Right lung (tissue), 5 donors: ENCODE data around the gene MRPL28. TPM values are rescaled to one million over a fixed set of nuclear protein-coding genes. Genes with fewer than 3 reads are reported as not detected.
"Not testable (repeated sequence)": the region's sequence is repeated elsewhere in the genome, so short reads cannot be mapped to it uniquely, and the experiment has no call there.

Experiments
- DNase-seq, 2 donors: peaks; one replicate each; pipeline ENCODE4 v3.0.0-alpha.2; 2013
- polyA plus RNA-seq, 5 donors: library from polyadenylated mRNA; unstranded; fragments of 120-200 nt; gene quantifications; one replicate each; pipeline versions ENCODE4 v1.2.1 to v1.2.3, GENCODE V29; 2013; ENCODE audit warnings: inconsistent platforms in 1 of 5, low replicate concordance in 1 of 5; ENCODE audit not compliant: insufficient read length in 5 of 5, insufficient read depth in 1 of 5

The MRPL28 gene
- polyA plus RNA-seq, 5 donors, result 44.1 to 67.7 (median 48.7) TPM

- DNase-seq, result no peak
These were observed 5.8 kb upstream of the MRPL28 start for GRCh38 chr16:375927-376816.

GRCh38 chr16:375212-375611 is 4.9 kb upstream of the MRPL28 start:
- DNase-seq, result no peak

- DNase-seq, result no peak
These were observed 4.2 kb upstream of the MRPL28 start for GRCh38 chr16:374616-374926.

- no peak for DNase-seq
These were observed 3.7 kb upstream of the MRPL28 start for GRCh38 chr16:373848-374615.

- DNase-seq, result no peak
These were observed 2.8 kb upstream of the MRPL28 start for GRCh38 chr16:373020-373598.

- DNase-seq, result no peak
These were observed 2.1 kb upstream of the MRPL28 start for GRCh38 chr16:372302-372983.

- DNase-seq, result no peak
These were observed 1.4 kb upstream of the MRPL28 start for GRCh38 chr16:371515-372301.

GRCh38 chr16:370979-371514 is 709 bp upstream of the MRPL28 start:
- no peak for DNase-seq

- no peak for DNase-seq
These were observed 387 bp downstream of the MRPL28 start for GRCh38 chr16:369866-370436.

GRCh38 chr16:369275-369865 is 968 bp downstream of the MRPL28 start:
- DNase-seq, result no peak

- DNase-seq, result no peak
These were observed 1.8 kb downstream of the MRPL28 start for GRCh38 chr16:368388-369158.

GRCh38 chr16:367333-367903 is 2.9 kb downstream of the MRPL28 start:
- no peak for DNase-seq

- no peak for DNase-seq
These were observed 3.9 kb downstream of the MRPL28 start for GRCh38 chr16:366476-366875.

GRCh38 chr16:364595-365491 is 5.5 kb downstream of the MRPL28 start:
- DNase-seq, result no peak

GRCh38 chr16:363766-364490 is 6.4 kb downstream of the MRPL28 start:
- DNase-seq, result no peak

- no peak for DNase-seq
These were observed 7.1 kb downstream of the MRPL28 start for GRCh38 chr16:363110-363765.

- not testable (repeated sequence) for DNase-seq
These were observed 7.7 kb downstream of the MRPL28 start for GRCh38 chr16:362702-362999.
